Measurements from ENCODE around the gene CCN6. TPM values are rescaled to one million over a fixed set of nuclear protein-coding genes. Genes with fewer than 3 reads are reported as not detected.
"Not testable (repeated sequence)": the region's sequence is repeated elsewhere in the genome, so short reads cannot be mapped to it uniquely, and the experiment has no call there.

CCN6 gene
- total RNA-seq, 3 donors from 2014 or later: 0.43 to 0.90 (median 0.58) TPM

DNA sequence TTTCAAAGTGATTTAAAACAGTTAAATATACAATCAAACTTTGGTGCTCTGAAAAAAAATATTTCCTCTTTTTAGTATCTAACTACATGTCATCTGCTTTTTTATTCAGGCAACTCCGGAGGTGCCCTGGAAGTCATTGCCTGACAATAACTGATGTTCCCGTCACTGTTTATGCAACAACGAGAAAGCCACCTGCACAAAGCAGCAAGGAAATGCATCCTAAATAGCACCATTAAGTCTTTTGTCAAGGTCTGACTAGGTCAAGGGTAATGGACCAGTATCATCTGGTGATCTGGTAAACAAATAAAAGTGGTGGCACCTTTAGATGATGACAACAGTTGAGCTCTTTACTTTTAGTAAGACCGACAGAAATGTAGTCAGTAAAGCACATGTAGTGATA, 46.7 kb downstream of the CCN6 start:
- no peak overlapping the region for H3K4me3 Mint-ChIP-seq
- DNase-seq (no peak), ATAC-seq (no peak)
- peaks cover 11% of the 10 kb centered on the region for H3K9me3 Mint-ChIP-seq
- peaks cover 12% of the 10 kb centered on the region for H3K36me3 Mint-ChIP-seq (ENCODE audit: insufficient read depth)
- peaks cover 8% of the 10 kb centered on the region for H3K27me3 Mint-ChIP-seq (ENCODE audit: low read depth)
- no peaks in the 10 kb centered on the region for H3K4me1 Mint-ChIP-seq (ENCODE audit: low read depth)

- H3K36me3 Mint-ChIP-seq (ENCODE audit: insufficient read depth); ATAC-seq; DNase-seq; H3K4me3 Mint-ChIP-seq; H3K4me1 Mint-ChIP-seq (ENCODE audit: low read depth); H3K27me3 Mint-ChIP-seq (ENCODE audit: low read depth): not testable (repeated sequence)
- peaks cover 11% of the 10 kb centered on the region for H3K9me3 Mint-ChIP-seq
Observed at GRCh38 chr6:112106026-112106425, 52.1 kb downstream of the CCN6 start.

- Mint-ChIP-seq H3K36me3 (ENCODE audit: insufficient read depth) (peaks cover 6% of the 10 kb centered on the region), H3K9me3 (peaks cover 11% of the 10 kb centered on the region), H3K4me1 (ENCODE audit: low read depth) (no peaks in the 10 kb centered on the region), H3K27me3 (ENCODE audit: low read depth) (peaks cover 9% of the 10 kb centered on the region), H3K4me3 (no peak overlapping the region)
- ATAC-seq (no peak), DNase-seq (no peak)
Observed at GRCh38 chr6:112106562-112106961, 52.7 kb downstream of the CCN6 start.

GRCh38 chr6:112109262-112109661, 55.4 kb downstream of the CCN6 start:
- H3K4me3 Mint-ChIP-seq: no peak overlapping the region
- H3K9me3 Mint-ChIP-seq: peaks cover 11% of the 10 kb centered on the region
- no peaks in the 10 kb centered on the region for H3K36me3 Mint-ChIP-seq (ENCODE audit: insufficient read depth)
- DNase-seq: no peak
- no peak for ATAC-seq
- H3K27me3 Mint-ChIP-seq (ENCODE audit: low read depth): peaks cover 15% of the 10 kb centered on the region
- no peaks in the 10 kb centered on the region for H3K4me1 Mint-ChIP-seq (ENCODE audit: low read depth)

DNA sequence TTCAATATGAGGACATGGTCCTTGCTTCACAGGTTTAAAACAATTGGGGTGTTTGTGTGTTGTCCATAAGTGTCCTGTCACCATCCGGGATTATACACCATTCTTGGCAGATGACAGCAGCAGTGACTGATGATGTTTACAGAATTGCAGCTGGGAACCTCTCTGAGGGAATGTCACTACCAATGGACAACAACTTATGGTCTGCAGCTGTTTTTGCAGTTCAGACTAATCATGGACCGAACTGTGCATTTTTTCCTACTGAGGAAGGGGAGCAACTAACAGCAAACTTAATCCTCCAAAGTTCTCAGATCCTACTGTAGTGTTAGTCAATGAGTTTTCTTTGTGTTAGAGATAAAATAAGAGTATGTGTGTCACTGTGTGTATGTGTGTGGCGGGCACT, 59.5 kb downstream of the CCN6 start:
- DNase-seq (no peak), ATAC-seq (no peak)
- H3K27me3 Mint-ChIP-seq (ENCODE audit: low read depth): peaks cover 17% of the 10 kb centered on the region
- H3K36me3 Mint-ChIP-seq (ENCODE audit: insufficient read depth): no peaks in the 10 kb centered on the region
- peaks cover 2% of the 10 kb centered on the region for H3K4me1 Mint-ChIP-seq (ENCODE audit: low read depth)
- no peaks in the 10 kb centered on the region for H3K9me3 Mint-ChIP-seq
- H3K4me3 Mint-ChIP-seq: no peak overlapping the region

DNA sequence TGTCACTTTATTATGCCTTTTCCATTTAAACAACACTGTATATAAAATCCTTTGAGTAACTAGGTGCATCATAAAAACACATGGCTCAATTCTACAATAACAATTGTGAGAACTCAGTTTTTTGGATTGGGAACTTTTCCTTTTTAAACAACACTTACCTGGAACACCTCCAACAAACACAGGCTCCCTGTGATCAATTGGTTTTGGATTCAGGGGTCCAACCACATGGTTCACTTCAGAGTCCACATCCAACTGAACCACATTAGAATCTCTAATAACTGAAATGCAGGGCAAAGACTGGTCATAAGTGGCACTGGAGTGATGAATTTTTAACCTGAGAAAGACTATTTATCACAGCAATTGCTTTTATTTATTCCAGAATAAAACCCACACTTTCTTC, 60.0 kb downstream of the CCN6 start:
- Mint-ChIP-seq H3K4me3 (no peak overlapping the region), H3K36me3 (ENCODE audit: insufficient read depth) (no peaks in the 10 kb centered on the region), H3K4me1 (ENCODE audit: low read depth) (peaks cover 2% of the 10 kb centered on the region), H3K27me3 (ENCODE audit: low read depth) (peaks cover 17% of the 10 kb centered on the region), H3K9me3 (no peaks in the 10 kb centered on the region)
- no peak for DNase-seq
- ATAC-seq: no peak

- Mint-ChIP-seq H3K36me3 (ENCODE audit: insufficient read depth) (no peaks in the 10 kb centered on the region), H3K27me3 (ENCODE audit: low read depth) (peaks cover 17% of the 10 kb centered on the region), H3K9me3 (no peaks in the 10 kb centered on the region), H3K4me1 (ENCODE audit: low read depth) (peaks cover 2% of the 10 kb centered on the region), H3K4me3 (no peak overlapping the region)
- DNase-seq: no peak
- no peak for ATAC-seq
Observed at GRCh38 chr6:112114577-112115223, 60.8 kb downstream of the CCN6 start.

- no peak for ATAC-seq
Observed at GRCh38 chr6:112116221-112116620, 62.3 kb downstream of the CCN6 start.

DNA sequence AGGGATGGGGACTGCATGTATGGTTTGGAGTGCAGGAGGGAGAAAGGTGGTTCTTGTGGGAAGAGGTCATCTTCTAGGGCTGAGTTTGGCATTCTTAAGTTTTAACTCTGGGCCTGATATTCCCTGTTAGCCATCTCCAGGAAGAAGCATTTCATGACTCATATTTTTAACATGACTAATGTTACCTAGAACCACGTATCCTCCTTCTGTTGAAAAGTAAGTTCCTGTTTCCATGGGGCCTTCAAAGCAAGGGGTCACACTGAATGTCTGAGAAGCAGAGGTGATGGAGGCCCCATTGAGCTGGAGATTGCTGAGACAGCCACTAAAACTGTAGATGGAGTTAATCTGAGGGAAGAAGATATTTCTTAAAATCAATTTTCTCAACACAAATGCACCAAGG, 63.6 kb downstream of the CCN6 start:
- peaks cover 22% of the 10 kb centered on the region for H3K27me3 Mint-ChIP-seq (ENCODE audit: low read depth)
- H3K4me1 Mint-ChIP-seq (ENCODE audit: low read depth): peaks cover 2% of the 10 kb centered on the region
- no peak for DNase-seq

More at GRCh38 chr6:112116221-112116620, 62.3 kb downstream of the CCN6 start:
- H3K4me3 Mint-ChIP-seq: no peak overlapping the region
- H3K36me3 Mint-ChIP-seq (ENCODE audit: insufficient read depth): no peaks in the 10 kb centered on the region
- DNase-seq: no peak
- H3K9me3 Mint-ChIP-seq: no peaks in the 10 kb centered on the region
- H3K4me1 Mint-ChIP-seq (ENCODE audit: low read depth): peaks cover 2% of the 10 kb centered on the region
- peaks cover 19% of the 10 kb centered on the region for H3K27me3 Mint-ChIP-seq (ENCODE audit: low read depth)

DNA sequence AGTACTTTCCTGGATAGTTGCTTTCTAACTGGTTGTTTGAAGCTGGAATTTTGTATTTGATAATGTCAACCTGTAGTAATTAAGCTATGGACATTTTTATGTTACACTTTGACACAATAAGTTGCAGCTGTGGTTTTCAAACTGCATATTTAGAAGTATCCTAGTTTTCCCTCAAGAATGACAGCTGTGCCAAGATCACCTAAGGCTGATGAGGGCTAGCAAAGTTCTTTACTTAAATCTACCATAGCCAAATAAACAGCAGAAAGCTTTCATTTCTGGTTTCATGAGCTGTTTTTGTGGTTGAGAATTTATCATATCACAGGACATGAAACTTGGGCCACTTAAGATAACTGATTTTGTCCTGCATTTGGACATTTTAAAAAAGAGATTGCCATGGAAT, 64.1 kb downstream of the CCN6 start:
- H3K4me1 Mint-ChIP-seq (ENCODE audit: low read depth): peaks cover 2% of the 10 kb centered on the region
- DNase-seq (no peak), ATAC-seq (no peak)
- H3K36me3 Mint-ChIP-seq (ENCODE audit: insufficient read depth): no peaks in the 10 kb centered on the region
- no peak overlapping the region for H3K4me3 Mint-ChIP-seq
- H3K27me3 Mint-ChIP-seq (ENCODE audit: low read depth): peaks cover 22% of the 10 kb centered on the region
- H3K9me3 Mint-ChIP-seq: no peaks in the 10 kb centered on the region

More for the DNA sequence above, 63.6 kb downstream of the CCN6 start:
- no peaks in the 10 kb centered on the region for H3K9me3 Mint-ChIP-seq
- ATAC-seq: peak in 1 of 2 donors; percentile 21
- H3K4me3 Mint-ChIP-seq: no peak overlapping the region
- H3K36me3 Mint-ChIP-seq (ENCODE audit: insufficient read depth): no peaks in the 10 kb centered on the region

Other genes with a start within 250 kb of the CCN6 start
- 100 to 1,000 TPM; 481 to 505 (median 485) TPM for gene FYN, start 180.7 kb upstream of the CCN6 start, total RNA-seq
- 10 to 100 TPM; 36.3 to 55.3 (median 42.6) TPM for gene TUBE1, start 33.4 kb downstream of the CCN6 start, total RNA-seq
- gene FAM229B, start 33.5 kb downstream of the CCN6 start, total RNA-seq: 1 to 10 TPM; 2.8 to 3.8 (median 3.1) TPM
- gene LAMA4, start 200.5 kb downstream of the CCN6 start, total RNA-seq: under 1 TPM in 2 of 3 donors, not detected in 1; 0.30 to 0.34 TPM

Measured in activated T-cell treated with anti-CD3 and anti-CD28 coated beads, Interleukin-2, amount 50 U/mL, for 4 hours (primary cell).